HepG2 (cell line): ENCODE results near the gene ZNF446. TPM values are rescaled to one million over a fixed set of nuclear protein-coding genes. Genes with fewer than 3 reads are reported as not detected.
A peak's percentile ranks its signal among the peaks of the same experiment; 100 is the strongest.

ENCODE experiments used
- CC2D1A ChIP-seq: sonication (generic); formaldehyde crosslinking; IDR thresholded peaks from 2 replicates; pipeline ENCODE4 v1.8.1; 2023; ENCODE audit warnings: mild to moderate bottlenecking, missing genetic modification reagents
- DMAP1 ChIP-seq: IDR thresholded peaks from 2 replicates; pipeline ENCODE4 v1.6.1; 2016
- HNF1B ChIP-seq: sonication (generic); formaldehyde crosslinking; IDR thresholded peaks from 2 replicates; pipeline ENCODE4 v1.5.1; 2020; ENCODE audit warnings: mild to moderate bottlenecking, moderate library complexity, missing genetic modification reagents
- NR1H2 ChIP-seq: sonication (generic); formaldehyde crosslinking; IDR thresholded peaks from 2 replicates; pipeline ENCODE4 v1.8.1; 2022; ENCODE audit warnings: low read depth, missing genetic modification reagents, borderline replicate concordance
- RNF2 ChIP-seq: fragments of 450-650 bp; conservative IDR thresholded peaks from 2 replicates; pipeline ENCODE4 v1.6.1; 2016; ENCODE audit warnings: low read depth
- STAT5B ChIP-seq: sonication (generic); formaldehyde crosslinking; IDR thresholded peaks from 2 replicates; pipeline ENCODE4 v1.4.0; 2020; ENCODE audit warnings: missing genetic modification reagents
- TGIF2 ChIP-seq: IDR thresholded peaks from 2 replicates; pipeline ENCODE4 v1.6.1; 2016; ENCODE audit warnings: control low read depth, missing compliant biosample characterization
- TSC22D2 ChIP-seq: sonication (generic); formaldehyde crosslinking; IDR thresholded peaks from 2 replicates; pipeline ENCODE4 v1.5.1; 2020; ENCODE audit warnings: missing genetic modification reagents, mild to moderate bottlenecking, borderline replicate concordance
- WIZ ChIP-seq: sonication (generic); formaldehyde crosslinking; IDR thresholded peaks from 2 replicates; pipeline ENCODE4 v1.5.1; 2020; ENCODE audit warnings: mild to moderate bottlenecking, missing genetic modification reagents
- ZNF142 ChIP-seq: sonication (generic); formaldehyde crosslinking; IDR thresholded peaks from 2 replicates; pipeline ENCODE4 v1.4.0; 2020; ENCODE audit warnings: missing genetic modification reagents
- ZNF44 ChIP-seq: sonication (generic); formaldehyde crosslinking; IDR thresholded peaks from 2 replicates; pipeline ENCODE4 v1.5.1; 2020; ENCODE audit warnings: mild to moderate bottlenecking, missing genetic modification reagents
- ZNF713 ChIP-seq: sonication (generic); formaldehyde crosslinking; IDR thresholded peaks from 2 replicates; pipeline ENCODE4 v1.4.0; 2020; ENCODE audit warnings: mild to moderate bottlenecking, missing genetic modification reagents
- ZNF746 ChIP-seq: sonication (generic); formaldehyde crosslinking; IDR thresholded peaks from 2 replicates; pipeline ENCODE4 v1.8.0; 2022; ENCODE audit warnings: mild to moderate bottlenecking, missing genetic modification reagents
- polyA plus RNA-seq, 8 experiments: library from polyadenylated mRNA; depleted of rRNA in 3 of 8; stranded (reverse) in 7 of 8; unstranded in 1 of 8; fragments of >200 nt; fragmentation: Illumina TruSeq in 4 of 8; extraction: Trizol in 4 of 8; gene quantifications; 2 replicates each; pipeline versions ENCODE4 v1.2.1 to v1.2.3, GENCODE V29; 2011 to 2016; ENCODE audit warnings: low read depth in 4 of 8, missing spikeins in 1 of 8, mixed read lengths in 1 of 8; ENCODE audit not compliant: insufficient read depth in 1 of 8
- total RNA-seq, 5 experiments: library from RNA; depleted of rRNA; stranded (reverse); fragments of >200 nt; fragmentation: Illumina TruSeq; extraction: Trizol; gene quantifications; 2 replicates each; pipeline ENCODE4 v1.2.3, GENCODE V29; 2016; ENCODE audit warnings: low read depth in 1 of 5
- TF ChIP-seq, protein P1 (sequence below): IDR thresholded peaks from 2 replicates; pipeline ENCODE4 v1.6.1; 2016
- TF ChIP-seq, protein P2 (sequence below): sonication (generic); formaldehyde crosslinking; IDR thresholded peaks from 2 replicates; pipeline ENCODE4 v1.4.0; 2020; ENCODE audit warnings: mild to moderate bottlenecking, missing genetic modification reagents
- TF ChIP-seq, protein P3 (sequence below): sonication (generic); formaldehyde crosslinking; IDR thresholded peaks from 2 replicates; pipeline ENCODE4 v1.5.0; 2020; ENCODE audit warnings: mild to moderate bottlenecking, low read depth, missing genetic modification reagents, borderline replicate concordance
- TF ChIP-seq, protein P4 (sequence below): sonication (generic); formaldehyde crosslinking; IDR thresholded peaks from 2 replicates; pipeline ENCODE4 v1.4.0; 2020; ENCODE audit warnings: mild to moderate bottlenecking, missing genetic modification reagents

ZNF446 gene
- total and polyA plus RNA-seq, 2 of the 13 experiments (the other 11 are each of a cell fraction or from before 2014, with no cell fraction given), result 3.0 to 3.6 TPM

DNA sequence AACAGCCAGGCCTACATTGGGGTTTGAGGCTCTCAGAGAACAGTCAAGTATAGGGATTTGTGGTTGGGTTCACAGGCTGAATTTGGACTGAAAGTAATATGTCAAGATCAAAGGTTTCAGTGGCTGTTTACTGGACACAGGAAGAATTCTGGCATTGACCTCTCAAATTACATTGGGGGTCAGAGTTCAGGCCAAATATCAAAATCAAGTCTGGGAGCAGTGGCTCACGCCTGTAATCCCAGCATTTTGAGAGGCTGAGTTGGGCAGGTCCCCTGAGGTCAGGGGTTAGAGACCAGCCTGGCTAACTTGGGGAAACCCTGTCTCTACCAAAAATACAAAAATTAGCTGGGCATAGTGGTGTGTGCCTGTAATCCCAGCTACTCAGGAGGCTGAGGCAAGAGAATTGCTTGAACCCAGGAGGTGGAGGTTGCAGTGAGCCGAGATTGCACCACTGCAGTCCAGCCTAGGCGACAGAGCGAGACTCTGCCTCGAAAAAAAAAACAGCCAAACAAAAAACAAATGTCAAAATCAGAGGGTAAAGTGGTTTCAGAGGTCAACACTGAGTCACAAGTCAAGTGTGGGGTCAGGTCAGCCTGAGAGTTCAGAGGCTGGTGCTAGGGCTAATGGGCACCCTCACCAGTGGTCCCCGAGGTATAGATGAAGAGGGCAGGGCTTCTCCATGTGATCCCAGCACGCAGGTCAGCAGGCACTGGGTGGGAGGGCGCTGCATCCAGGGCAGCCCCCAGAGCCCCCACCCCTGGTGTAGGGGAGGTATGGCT, 34.1 kb downstream of the ZNF446 start (continued):
- TF ChIP-seq, protein P1, sequence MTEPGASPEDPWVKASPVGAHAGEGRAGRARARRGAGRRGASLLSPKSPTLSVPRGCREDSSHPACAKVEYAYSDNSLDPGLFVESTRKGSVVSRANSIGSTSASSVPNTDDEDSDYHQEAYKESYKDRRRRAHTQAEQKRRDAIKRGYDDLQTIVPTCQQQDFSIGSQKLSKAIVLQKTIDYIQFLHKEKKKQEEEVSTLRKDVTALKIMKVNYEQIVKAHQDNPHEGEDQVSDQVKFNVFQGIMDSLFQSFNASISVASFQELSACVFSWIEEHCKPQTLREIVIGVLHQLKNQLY (CRISPR knock-in tag), result no peak
- TF ChIP-seq CC2D1A (CRISPR knock-in tag) (no peak), ZNF142 (CRISPR knock-in tag) (no peak), DMAP1 (CRISPR knock-in tag) (no peak; the same call in 1 of the 2 replicates), STAT5B (CRISPR knock-in tag) (no peak), ZNF44 (CRISPR knock-in tag) (no peak), TSC22D2 (CRISPR knock-in tag) (no peak), NR1H2 (CRISPR knock-in tag) (no peak), ZNF713 (CRISPR knock-in tag) (no peak), TGIF2 (no peak), HNF1B (peak; percentile 50), RNF2 (no peak), ZNF746 (CRISPR knock-in tag) (no peak), WIZ (CRISPR knock-in tag) (no peak)
- TF ChIP-seq, protein P2, sequence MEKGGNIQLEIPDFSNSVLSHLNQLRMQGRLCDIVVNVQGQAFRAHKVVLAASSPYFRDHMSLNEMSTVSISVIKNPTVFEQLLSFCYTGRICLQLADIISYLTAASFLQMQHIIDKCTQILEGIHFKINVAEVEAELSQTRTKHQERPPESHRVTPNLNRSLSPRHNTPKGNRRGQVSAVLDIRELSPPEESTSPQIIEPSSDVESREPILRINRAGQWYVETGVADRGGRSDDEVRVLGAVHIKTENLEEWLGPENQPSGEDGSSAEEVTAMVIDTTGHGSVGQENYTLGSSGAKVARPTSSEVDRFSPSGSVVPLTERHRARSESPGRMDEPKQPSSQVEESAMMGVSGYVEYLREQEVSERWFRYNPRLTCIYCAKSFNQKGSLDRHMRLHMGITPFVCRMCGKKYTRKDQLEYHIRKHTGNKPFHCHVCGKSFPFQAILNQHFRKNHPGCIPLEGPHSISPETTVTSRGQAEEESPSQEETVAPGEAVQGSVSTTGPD (CRISPR knock-in tag), result no peak
- TF ChIP-seq, protein P3, sequence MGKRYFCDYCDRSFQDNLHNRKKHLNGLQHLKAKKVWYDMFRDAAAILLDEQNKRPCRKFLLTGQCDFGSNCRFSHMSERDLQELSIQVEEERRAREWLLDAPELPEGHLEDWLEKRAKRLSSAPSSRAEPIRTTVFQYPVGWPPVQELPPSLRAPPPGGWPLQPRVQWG (CRISPR knock-in tag), result no peak
- TF ChIP-seq, protein P4, sequence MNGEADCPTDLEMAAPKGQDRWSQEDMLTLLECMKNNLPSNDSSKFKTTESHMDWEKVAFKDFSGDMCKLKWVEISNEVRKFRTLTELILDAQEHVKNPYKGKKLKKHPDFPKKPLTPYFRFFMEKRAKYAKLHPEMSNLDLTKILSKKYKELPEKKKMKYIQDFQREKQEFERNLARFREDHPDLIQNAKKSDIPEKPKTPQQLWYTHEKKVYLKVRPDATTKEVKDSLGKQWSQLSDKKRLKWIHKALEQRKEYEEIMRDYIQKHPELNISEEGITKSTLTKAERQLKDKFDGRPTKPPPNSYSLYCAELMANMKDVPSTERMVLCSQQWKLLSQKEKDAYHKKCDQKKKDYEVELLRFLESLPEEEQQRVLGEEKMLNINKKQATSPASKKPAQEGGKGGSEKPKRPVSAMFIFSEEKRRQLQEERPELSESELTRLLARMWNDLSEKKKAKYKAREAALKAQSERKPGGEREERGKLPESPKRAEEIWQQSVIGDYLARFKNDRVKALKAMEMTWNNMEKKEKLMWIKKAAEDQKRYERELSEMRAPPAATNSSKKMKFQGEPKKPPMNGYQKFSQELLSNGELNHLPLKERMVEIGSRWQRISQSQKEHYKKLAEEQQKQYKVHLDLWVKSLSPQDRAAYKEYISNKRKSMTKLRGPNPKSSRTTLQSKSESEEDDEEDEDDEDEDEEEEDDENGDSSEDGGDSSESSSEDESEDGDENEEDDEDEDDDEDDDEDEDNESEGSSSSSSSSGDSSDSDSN (CRISPR knock-in tag), result no peak; the same call in 1 of the 2 replicates
